ENCODE data around the gene LAD1.
A peak's percentile ranks its signal among the peaks of the same experiment; 100 is the strongest.

- TF ChIP-seq, protein P1, sequence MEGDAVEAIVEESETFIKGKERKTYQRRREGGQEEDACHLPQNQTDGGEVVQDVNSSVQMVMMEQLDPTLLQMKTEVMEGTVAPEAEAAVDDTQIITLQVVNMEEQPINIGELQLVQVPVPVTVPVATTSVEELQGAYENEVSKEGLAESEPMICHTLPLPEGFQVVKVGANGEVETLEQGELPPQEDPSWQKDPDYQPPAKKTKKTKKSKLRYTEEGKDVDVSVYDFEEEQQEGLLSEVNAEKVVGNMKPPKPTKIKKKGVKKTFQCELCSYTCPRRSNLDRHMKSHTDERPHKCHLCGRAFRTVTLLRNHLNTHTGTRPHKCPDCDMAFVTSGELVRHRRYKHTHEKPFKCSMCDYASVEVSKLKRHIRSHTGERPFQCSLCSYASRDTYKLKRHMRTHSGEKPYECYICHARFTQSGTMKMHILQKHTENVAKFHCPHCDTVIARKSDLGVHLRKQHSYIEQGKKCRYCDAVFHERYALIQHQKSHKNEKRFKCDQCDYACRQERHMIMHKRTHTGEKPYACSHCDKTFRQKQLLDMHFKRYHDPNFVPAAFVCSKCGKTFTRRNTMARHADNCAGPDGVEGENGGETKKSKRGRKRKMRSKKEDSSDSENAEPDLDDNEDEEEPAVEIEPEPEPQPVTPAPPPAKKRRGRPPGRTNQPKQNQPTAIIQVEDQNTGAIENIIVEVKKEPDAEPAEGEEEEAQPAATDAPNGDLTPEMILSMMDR (IDR thresholded peaks at IDR 0.05) = peak; percentile 82 to 94 (median 85)
- no peak for TF ChIP-seq POLR2A (IDR thresholded peaks at IDR 0.05)
Observed at GRCh38 chr1:201361652-201362504, 37.2 kb downstream of the LAD1 start.

All from breast epithelium (tissue), 3 donors.